Nephron (organoid): ENCODE results near the gene DBF4B.

Experiments
- H3K27ac Mint-ChIP-seq, 3 experiments: 2 replicates each; pipeline ENCODE4 v1.8.0; 2020; ENCODE audit warnings: mixed read lengths in 3 of 3, mild to moderate bottlenecking in 2 of 3, moderate library complexity in 1 of 3
- H3K27me3 Mint-ChIP-seq: 2 replicates; pipeline ENCODE4 v1.8.0; 2021; ENCODE audit warnings: low read depth, mild to moderate bottlenecking, moderate library complexity, mixed read lengths
- H3K36me3 Mint-ChIP-seq: 2 replicates; pipeline ENCODE4 v1.8.0; 2020; ENCODE audit warnings: low read depth, mixed read lengths
- H3K4me1 Mint-ChIP-seq: 2 replicates; pipeline ENCODE4 v1.8.0; 2020; ENCODE audit warnings: mixed read lengths
- H3K4me3 Mint-ChIP-seq, 3 experiments: 2 replicates each; pipeline ENCODE4 v1.8.0; 2020; ENCODE audit warnings: mild to moderate bottlenecking in 3 of 3, mixed read lengths in 3 of 3, moderate library complexity in 2 of 3
- H3K9me3 Mint-ChIP-seq: 2 replicates; pipeline ENCODE4 v1.8.0; 2020; ENCODE audit warnings: mixed read lengths
- TF ChIP-seq, protein P1 (sequence below), 3 experiments: fragments of 200-600 bp; sonication (generic); IDR thresholded peaks; one replicate each; pipeline ENCODE4 v1.5.0; 2021; ENCODE audit warnings: antibody characterized with exemption in 3 of 3; ENCODE audit not compliant: unreplicated experiment in 3 of 3

DBF4B gene

GRCh38 chr17:44757045-44757917 is 48.8 kb downstream of the DBF4B start:
- no peak overlapping the region for H3K27ac Mint-ChIP-seq
- H3K27me3 Mint-ChIP-seq: peaks cover 29% of the 10 kb centered on the region
- H3K4me1 Mint-ChIP-seq: no peaks in the 10 kb centered on the region
- peak overlapping the region; percentile 78 to 84 (median 83) for H3K4me3 Mint-ChIP-seq
- H3K9me3 Mint-ChIP-seq: no peaks in the 10 kb centered on the region
- no peaks in the 10 kb centered on the region for H3K36me3 Mint-ChIP-seq
- TF ChIP-seq, protein P1, sequence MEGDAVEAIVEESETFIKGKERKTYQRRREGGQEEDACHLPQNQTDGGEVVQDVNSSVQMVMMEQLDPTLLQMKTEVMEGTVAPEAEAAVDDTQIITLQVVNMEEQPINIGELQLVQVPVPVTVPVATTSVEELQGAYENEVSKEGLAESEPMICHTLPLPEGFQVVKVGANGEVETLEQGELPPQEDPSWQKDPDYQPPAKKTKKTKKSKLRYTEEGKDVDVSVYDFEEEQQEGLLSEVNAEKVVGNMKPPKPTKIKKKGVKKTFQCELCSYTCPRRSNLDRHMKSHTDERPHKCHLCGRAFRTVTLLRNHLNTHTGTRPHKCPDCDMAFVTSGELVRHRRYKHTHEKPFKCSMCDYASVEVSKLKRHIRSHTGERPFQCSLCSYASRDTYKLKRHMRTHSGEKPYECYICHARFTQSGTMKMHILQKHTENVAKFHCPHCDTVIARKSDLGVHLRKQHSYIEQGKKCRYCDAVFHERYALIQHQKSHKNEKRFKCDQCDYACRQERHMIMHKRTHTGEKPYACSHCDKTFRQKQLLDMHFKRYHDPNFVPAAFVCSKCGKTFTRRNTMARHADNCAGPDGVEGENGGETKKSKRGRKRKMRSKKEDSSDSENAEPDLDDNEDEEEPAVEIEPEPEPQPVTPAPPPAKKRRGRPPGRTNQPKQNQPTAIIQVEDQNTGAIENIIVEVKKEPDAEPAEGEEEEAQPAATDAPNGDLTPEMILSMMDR (IDR thresholded peaks at IDR 0.05; ENCODE audit: unreplicated experiment in 3 of 3): no peak

DNA sequence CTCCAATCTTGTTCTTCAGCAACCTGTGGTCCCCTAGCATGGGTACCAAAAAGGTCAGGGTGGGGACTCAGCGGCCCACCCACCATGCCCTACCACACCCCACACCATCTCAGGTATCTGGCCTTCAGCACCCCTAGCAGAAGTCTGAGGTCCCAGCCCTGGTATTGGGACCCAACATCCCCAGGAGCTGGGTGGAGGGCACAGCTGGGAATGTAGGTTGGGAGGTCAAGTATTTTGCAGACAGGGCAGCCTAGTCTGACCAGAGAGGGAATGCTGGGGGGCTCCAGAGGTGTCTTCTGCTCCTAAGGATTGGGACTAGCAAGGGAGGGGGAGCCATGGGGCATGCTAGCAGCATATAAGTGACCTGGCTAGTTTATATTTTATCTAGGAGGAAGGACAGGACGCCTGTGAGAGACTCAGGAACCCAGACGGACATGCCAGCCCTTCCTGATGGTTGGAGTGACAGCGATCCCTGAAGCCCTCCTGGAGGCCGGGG is 49.5 kb downstream of the DBF4B start:
- Mint-ChIP-seq H3K9me3 (no peaks in the 10 kb centered on the region), H3K4me1 (no peaks in the 10 kb centered on the region), H3K4me3 (peak overlapping the region; percentile 78 to 84 (median 83)), H3K27me3 (peaks cover 32% of the 10 kb centered on the region), H3K27ac (peak overlapping the region in 1 of 3 experiments; percentile 55), H3K36me3 (no peaks in the 10 kb centered on the region)
- TF ChIP-seq, protein P1 (IDR thresholded peaks at IDR 0.05; ENCODE audit: unreplicated experiment in 3 of 3): no peak

DNA sequence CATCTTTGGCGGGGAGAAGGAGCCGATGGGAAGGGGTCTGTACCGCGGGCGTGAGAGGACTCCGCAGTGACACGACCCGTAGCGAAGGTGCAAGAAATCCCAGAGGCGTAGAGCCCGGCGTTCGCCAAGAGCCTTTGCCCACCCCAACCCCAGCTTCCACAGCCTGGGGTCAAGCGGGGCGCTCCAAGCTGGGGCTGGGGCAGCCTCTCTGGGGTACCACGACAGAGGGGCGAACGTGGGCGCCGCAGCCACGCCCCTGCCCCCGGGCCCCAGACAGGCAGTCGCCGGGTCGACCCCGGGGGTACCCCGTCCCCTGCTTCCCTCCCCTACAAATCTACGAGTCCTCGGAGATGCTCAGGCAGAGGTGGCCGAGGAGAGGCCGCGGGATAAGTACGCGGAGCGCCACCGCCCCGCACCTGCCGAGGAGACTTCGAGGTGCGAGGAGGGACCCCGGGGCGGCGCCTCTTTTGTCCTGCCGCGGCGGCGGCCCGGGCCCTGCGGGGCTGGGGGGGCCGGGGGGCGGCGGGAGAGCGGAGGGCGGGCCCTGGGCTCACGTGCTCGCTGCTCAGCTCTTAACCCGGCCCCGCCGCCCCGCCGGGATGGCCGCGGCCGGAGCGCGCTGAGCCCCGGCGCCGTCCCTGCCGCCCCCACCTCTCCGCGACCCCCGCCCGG is 50.1 kb downstream of the DBF4B start, which contains the start of gene ADAM11:
TSS of gene ADAM11 (plus strand) at position 575 of the 672 bp plus-strand sequence. CDS start 212 bp downstream, outside the sequence.
- Mint-ChIP-seq H3K27ac (peak within 1 kb of the TSS in 1 of 3 experiments; percentile 55), H3K4me3 (peak within 1 kb of the TSS; percentile 78 to 84 (median 83)), H3K4me1 (no peaks in the 10 kb centered on the region), H3K9me3 (no peaks in the 10 kb centered on the region), H3K27me3 (peaks cover 34% of the 10 kb centered on the region), H3K36me3 (no peaks in the 10 kb centered on the region)
- TF ChIP-seq, protein P1 (IDR thresholded peaks at IDR 0.05; ENCODE audit: unreplicated experiment in 3 of 3): no peak

DNA sequence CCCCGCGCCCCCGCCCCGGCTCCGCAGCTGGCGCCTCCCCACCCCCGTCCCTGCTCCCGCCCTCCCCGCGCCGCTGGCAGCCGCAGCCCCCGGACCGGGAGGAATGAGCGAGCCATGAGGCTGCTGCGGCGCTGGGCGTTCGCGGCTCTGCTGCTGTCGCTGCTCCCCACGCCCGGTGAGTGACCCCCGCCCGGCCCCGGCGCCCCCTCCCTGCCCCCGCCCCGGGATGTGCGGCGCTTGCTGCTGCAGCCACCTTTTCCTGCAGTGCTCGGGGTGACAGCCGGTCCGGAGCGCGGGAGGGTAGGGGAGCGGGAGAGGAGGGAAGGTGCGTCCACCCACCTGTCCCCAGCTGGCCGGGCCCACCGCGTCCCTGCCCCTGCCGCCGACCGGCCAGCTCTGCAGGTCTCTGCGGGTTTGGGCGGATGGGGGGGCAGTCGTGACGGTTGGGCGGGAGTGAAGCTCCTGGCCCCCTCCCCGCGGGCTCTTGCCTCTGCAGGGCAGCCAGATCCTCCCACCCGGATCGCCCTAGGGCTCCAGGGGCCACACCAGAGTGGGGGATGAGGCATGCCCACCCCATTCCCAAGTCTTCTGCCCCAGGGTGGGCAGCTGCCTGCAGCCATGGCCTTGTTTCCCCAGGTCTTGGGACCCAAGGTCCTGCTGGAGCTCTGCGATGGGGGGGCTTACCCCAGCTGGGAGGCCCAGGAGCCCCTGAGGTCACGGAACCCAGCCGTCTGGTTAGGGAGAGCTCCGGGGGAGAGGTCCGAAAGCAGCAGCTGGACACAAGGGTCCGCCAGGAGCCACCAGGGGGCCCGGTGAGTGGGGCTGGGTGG is 50.8 kb downstream of the DBF4B start:
- peaks cover 34% of the 10 kb centered on the region for H3K27me3 Mint-ChIP-seq
- H3K36me3 Mint-ChIP-seq: no peaks in the 10 kb centered on the region
- TF ChIP-seq, protein P1 (IDR thresholded peaks at IDR 0.05; ENCODE audit: unreplicated experiment in 3 of 3): peak in 2 of 3 experiments; percentile 15 to 21
- H3K9me3 Mint-ChIP-seq: no peaks in the 10 kb centered on the region
- H3K4me3 Mint-ChIP-seq: peak overlapping the region in 1 of 3 experiments; percentile 56
- H3K27ac Mint-ChIP-seq: no peak overlapping the region
- H3K4me1 Mint-ChIP-seq: no peaks in the 10 kb centered on the region

- H3K36me3 Mint-ChIP-seq: no peaks in the 10 kb centered on the region
- no peaks in the 10 kb centered on the region for H3K4me1 Mint-ChIP-seq
- peaks cover 34% of the 10 kb centered on the region for H3K27me3 Mint-ChIP-seq
- H3K4me3 Mint-ChIP-seq: peak overlapping the region; percentile 56 to 72 (median 65)
- no peaks in the 10 kb centered on the region for H3K9me3 Mint-ChIP-seq
- no peak overlapping the region for H3K27ac Mint-ChIP-seq
- TF ChIP-seq, protein P1 (IDR thresholded peaks at IDR 0.05; ENCODE audit: unreplicated experiment in 3 of 3): no peak
These were observed 51.4 kb downstream of the DBF4B start for GRCh38 chr17:44759916-44760243.
